Measurements from ENCODE around the gene FOLR2. TPM values are rescaled to one million over a fixed set of nuclear protein-coding genes. Genes with fewer than 3 reads are reported as not detected.
A peak's percentile ranks its signal among the peaks of the same experiment; 100 is the strongest.

The FOLR2 gene
- total RNA-seq, 1 donor from 2014 or later = not detected

- no peak for DNase-seq (ENCODE audit: low read depth, low spot score)
These were observed 13.6 kb downstream of the FOLR2 start for GRCh38 chr11:72229925-72230763.

- no peak for DNase-seq (ENCODE audit: low read depth, low spot score)
These were observed 14.3 kb downstream of the FOLR2 start for GRCh38 chr11:72230764-72231365.

DNA sequence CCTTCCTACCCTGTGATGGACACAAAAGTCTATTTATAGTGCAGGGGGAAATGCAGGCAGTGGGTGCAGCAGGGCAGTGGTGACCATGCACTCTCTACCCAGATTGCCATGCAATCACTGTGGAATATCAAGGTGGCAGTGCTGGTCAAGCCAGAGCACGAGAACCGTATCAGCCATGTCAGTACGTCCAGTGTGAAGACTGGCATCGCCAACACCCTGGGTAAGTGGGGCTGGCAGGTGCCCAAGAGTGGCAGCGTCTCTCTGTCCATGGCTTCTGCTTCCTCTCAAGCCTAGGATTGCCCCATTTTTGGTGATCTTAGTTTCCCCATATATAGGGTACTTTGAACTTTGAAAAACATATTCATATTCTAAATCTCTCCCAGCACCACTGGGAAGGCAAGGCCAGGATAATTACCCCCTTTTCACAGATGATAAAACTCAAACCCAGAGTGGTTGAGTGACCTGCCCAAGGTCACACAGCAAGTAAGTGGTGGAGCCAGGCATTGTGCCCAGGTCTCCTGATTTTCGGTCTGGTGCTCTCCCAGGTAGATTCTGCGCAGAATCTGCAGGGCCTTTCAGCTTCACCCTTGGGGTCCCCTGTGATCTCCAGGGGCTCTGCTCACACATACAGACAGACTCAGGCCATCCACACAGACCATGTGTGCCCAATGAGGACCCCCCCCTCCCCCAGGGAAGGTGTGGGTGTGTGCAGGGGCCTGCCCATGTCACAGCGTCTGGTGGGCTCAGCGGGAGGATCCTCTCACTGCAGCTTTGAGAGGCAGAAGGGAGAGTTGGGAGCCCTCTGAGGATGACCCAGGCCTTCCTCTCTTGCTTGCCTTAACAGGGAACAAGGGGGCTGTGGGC, 15.0 kb downstream of the FOLR2 start:
- DNase-seq (ENCODE audit: low read depth, low spot score) = no peak

DNA sequence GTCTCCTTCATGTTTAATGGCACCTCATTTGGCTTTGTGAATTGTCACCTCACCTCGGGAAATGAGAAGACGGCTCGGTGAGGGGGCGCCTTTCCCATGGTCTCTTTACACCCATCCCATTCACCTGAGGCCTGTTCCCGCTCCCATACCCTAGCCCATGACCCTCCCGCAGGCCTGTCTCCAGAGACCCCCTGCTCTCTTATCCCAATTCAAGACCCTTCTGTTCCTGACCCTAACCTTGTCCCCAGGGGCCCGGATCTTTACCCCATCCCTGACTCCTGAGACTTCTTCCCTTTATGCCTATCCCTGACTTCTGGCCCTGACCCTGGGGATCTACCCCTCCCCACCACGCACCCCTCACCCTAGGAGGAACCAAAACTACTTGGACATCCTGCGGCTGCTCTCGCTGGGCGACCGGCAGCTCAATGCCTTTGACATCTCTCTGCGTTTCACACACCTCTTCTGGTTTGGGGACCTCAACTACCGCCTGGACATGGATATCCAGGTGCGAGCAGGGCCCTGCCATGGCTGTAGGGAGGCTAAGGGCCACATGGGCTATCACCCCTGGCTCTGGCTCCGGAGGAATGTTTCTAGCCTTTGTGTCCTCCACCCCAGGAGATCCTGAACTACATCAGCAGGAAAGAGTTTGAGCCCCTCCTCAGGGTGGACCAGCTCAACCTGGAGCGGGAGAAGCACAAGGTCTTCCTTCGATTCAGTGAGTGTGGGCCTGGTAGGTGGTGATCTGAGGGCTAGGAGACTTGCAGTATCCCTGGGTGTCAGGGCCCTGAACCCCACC, 15.9 kb downstream of the FOLR2 start:
- DNase-seq (ENCODE audit: low read depth, low spot score) = no peak

DNA sequence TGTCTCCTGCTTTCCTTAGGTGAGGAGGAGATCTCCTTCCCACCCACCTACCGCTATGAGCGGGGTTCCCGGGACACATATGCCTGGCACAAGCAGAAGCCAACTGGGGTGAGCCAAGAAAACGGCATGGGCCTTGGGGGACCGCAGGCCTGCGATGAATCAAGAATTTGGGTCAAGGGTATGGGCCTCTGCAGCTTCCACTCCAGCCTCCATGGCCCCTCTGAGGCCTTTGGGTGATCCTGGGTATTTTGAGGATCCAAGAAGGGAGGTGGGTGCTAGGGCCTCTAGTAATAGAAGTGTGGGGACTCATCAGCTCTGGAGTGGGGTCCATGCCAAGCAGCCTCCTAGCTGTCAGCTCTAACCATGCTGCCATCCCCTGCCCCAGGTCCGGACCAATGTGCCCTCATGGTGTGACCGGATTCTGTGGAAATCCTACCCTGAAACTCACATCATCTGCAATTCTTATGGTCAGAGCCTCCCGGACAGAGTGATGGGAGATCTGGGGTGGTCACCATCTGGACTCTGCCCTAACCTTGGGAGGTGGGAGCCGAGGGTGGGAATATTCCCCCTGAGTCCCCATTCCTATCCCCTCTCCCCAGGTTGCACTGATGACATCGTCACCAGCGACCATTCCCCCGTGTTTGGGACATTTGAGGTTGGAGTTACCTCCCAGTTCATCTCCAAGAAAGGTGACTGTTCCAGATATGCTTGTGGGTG, 16.6 kb downstream of the FOLR2 start:
- no peak for DNase-seq (ENCODE audit: low read depth, low spot score)

GRCh38 chr11:72233773-72234513, 17.3 kb downstream of the FOLR2 start:
- DNase-seq (ENCODE audit: low read depth, low spot score) = no peak

DNA sequence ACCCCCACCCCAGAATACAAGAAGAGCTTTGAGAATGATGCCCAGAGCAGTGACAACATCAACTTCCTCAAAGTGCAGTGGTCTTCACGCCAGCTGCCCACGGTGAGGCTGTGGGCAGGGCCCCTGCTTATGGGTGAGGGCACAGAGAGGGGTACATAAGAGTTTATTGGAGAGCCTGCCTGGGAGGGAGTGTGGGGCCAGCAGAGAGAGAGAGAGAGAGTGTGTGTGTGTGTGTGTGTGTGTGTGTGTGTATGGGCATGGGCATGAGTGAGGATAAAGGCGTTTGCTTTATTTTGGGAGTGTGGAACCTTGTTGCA, 17.9 kb downstream of the FOLR2 start:
- no peak for DNase-seq (ENCODE audit: low read depth, low spot score)

DNA sequence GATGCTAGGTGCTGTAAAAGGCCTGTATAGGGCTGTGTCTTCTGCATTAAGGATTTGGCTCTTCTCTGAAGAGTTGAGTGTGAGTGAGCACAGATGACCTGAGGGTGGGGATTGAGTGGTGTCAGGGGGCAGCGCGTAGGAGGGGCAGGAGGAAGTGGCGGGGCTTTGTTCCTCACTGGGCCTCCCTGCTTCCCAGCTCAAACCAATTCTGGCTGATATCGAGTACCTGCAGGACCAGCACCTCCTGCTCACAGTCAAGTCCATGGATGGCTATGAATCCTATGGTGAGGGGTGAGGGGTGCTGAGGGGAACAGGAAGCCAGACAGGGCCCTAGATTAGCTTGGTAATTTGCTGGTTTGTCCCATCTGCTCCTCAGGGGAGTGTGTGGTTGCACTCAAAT, 18.3 kb downstream of the FOLR2 start:
- DNase-seq (ENCODE audit: low read depth, low spot score) = no peak

DNA sequence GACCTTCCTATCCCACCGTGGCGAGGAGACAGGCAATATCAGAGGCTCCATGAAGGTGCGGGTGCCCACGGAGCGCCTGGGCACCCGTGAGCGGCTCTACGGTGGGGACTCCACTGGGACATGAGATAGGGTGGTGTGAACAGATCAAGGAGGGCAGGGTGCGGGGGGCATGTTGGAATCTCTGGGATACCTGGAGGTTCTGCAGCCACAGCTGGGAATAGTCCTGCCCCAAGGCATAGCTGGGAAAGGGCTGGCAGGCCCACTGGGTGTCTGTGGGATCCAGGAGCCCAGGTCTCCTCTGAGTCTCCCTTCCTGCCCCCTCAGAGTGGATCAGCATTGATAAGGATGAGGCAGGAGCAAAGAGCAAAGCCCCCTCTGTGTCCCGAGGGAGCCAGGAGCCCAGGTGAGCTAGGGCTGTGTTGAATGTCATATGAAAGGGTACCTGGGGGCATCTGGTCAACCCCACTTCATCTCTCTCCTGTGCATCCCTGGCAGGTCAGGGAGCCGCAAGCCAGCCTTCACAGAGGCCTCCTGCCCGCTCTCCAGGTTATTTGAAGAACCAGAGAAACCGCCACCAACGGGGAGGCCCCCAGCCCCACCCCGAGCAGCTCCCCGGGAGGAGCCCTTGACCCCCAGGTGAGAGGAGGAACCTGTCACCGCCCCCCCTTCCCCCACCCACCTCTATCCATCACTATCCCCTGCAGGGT, 18.9 kb downstream of the FOLR2 start:
- DNase-seq (ENCODE audit: low read depth, low spot score) = no peak

GRCh38 chr11:72236083-72236697, 19.6 kb downstream of the FOLR2 start:
- no peak for DNase-seq (ENCODE audit: low read depth, low spot score)

- DNase-seq (ENCODE audit: low read depth, low spot score) = no peak
These were observed 20.1 kb downstream of the FOLR2 start for GRCh38 chr11:72236774-72237111.

- DNase-seq (ENCODE audit: low read depth, low spot score) = no peak
These were observed 20.7 kb downstream of the FOLR2 start for GRCh38 chr11:72237112-72237931.

- DNase-seq (ENCODE audit: low read depth, low spot score) = peak; percentile 30
These were observed 21.5 kb downstream of the FOLR2 start for GRCh38 chr11:72238040-72238450.

DNA sequence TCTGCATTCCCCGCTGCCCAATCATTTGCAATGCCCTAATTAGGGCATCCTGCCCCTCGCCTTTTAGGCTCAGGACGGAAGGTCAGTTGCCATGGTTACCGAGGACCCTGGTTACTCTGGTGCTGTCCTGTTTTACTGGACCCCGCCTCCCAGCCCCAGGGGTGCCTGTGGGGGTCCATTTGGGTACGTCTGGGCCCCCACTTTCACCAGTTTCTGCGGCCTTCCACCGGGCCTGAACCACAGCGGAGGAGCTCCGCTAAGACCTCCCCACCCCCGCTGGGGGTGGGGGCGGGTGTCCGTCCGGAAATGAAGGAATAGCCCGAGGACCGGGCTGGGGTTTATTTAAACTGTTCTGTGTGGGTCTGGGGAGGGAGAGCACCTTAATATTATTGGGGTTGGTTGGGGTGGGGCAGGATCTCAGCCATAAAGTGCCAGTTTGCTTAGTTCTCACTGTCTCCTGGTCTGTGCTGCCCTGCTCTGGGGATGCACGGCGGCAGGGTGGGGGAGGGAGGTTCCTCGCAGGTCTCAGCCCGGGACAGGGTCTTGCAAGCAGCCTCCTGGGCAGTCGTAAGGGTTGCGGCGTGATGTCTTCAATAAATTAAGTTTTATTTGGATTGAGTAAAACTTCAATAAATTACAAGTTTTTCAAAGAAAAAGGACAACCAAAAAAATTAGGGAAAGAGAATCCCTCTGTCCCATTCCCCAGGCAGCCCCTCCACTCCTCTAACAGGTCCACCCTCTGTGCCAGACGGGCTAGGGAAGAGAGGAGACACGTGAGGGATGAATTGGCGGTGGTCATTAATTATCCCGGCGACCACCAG, 22.1 kb downstream of the FOLR2 start:
- no peak for DNase-seq (ENCODE audit: low read depth, low spot score)

DNA sequence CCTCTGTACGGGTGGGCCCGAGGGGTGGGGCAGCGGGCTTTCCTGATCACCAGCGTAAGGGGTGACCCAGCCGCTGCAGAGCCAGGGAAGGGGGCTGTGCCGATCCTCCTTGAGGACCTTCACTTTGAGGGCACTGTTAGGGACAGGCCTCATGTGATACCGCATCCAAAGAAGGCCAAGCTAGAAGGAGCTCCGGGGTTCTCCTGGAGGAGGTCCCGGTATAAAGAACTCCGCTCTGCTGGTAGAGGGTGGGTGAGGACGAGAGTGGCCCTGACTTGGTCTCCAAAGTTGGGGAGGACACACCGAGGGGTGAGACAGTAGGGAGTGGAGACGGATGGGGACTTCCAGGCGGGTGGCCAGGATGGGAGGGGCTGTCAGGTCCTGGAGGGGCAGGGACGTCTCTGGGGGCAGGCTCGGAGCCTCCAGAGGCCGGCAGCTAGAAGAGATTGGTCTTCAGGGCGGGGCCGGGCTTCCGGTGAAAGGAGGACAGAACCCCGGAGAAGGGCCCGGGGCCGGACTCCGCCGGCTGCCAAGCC, 22.8 kb downstream of the FOLR2 start:
- no peak for DNase-seq (ENCODE audit: low read depth, low spot score)

DNA sequence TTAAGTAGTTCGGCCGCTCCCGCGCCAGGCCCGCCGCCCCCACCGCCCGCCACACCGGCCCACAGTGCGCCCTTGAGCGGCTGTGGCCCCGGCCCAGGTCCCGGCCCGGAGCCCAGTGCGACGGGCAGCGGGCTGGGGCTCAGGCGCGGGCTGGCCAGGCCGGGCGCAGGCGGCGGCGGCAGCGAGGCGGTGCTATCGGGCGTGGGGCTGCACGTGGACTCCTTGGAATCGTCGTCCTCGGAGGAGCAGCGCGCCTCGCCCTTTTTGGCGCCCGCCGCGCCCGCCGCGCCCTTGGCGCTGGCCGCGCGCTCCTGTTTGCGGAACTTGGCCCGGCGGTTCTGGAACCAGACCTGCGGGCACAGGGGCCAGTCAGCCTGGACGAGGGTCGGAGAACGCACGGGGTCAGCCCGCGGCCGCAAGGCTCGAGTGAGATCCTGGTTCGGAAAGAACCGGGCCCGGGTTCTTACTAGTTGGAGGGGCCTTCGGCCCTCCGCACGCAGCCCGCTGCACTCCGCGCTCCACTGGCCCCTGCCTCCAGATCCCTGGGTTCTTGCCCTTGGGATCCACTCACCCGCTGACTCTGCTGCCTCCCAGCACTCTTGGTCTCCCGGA, 23.4 kb downstream of the FOLR2 start:
- no peak for DNase-seq (ENCODE audit: low read depth, low spot score)

All from pulmonary artery endothelial cell (primary cell).